Cardiac fibroblast (primary cell): ENCODE measurements around the gene CAMSAP2.

ENCODE experiments used
- DNase-seq, 2 donors: peaks; one replicate each; pipeline versions ENCODE4 v3.0.0 to v3.0.0-alpha.2; 2010; ENCODE audit warnings: low read depth in 2 of 2
- H3K4me3 ChIP-seq, 2 donors: replicated peaks in 1 of 2; 1 replicate in 1 of 2; 2 replicates in 1 of 2; pipeline ENCODE4 v1.5.1; 2011; ENCODE audit warnings: low read depth in 2 of 2, low read length in 2 of 2, mild to moderate bottlenecking in 2 of 2, moderate library complexity in 1 of 2
- TF ChIP-seq, protein P1 (sequence below): IDR thresholded peaks from one replicate; pipeline ENCODE4 v1.5.1; 2011; ENCODE audit warnings: low read depth, mild to moderate bottlenecking, low read length, inconsistent platforms

Gene CAMSAP2

DNA sequence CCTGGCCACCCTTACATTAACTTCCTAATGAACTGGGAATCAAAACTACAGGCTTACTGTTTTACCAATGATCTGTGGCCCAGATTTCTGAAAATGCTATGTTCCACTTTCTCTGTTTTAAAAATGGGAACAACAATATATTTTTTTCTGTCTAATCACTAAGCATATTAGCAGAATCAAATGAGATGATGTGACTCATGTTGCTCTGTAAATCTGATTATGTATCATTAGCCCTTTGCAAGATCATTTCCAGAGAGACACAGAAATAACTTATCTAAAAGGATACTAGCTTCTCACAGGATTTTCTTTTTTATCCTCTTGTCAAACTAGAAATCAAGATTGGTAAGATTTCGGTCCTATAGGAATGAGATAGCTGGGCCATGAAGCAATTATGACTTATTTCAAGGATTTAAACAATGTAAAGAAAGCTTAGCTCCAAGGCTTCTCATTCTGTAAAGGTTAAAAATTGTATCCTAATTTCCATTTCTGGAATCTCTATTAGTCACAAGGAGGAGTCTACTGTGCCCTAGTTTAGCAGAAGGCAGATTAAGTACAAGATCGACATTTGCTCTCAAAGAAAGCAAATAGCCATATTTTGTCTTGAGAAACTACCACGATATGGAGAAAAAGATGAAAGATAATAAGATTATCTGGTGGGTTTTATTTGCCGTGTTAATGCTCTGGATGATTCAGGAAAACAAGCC, 32.4 kb upstream of the CAMSAP2 start:
- H3K4me3 ChIP-seq: no peak overlapping the region
- TF ChIP-seq, protein P1, sequence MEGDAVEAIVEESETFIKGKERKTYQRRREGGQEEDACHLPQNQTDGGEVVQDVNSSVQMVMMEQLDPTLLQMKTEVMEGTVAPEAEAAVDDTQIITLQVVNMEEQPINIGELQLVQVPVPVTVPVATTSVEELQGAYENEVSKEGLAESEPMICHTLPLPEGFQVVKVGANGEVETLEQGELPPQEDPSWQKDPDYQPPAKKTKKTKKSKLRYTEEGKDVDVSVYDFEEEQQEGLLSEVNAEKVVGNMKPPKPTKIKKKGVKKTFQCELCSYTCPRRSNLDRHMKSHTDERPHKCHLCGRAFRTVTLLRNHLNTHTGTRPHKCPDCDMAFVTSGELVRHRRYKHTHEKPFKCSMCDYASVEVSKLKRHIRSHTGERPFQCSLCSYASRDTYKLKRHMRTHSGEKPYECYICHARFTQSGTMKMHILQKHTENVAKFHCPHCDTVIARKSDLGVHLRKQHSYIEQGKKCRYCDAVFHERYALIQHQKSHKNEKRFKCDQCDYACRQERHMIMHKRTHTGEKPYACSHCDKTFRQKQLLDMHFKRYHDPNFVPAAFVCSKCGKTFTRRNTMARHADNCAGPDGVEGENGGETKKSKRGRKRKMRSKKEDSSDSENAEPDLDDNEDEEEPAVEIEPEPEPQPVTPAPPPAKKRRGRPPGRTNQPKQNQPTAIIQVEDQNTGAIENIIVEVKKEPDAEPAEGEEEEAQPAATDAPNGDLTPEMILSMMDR: no peak
- DNase-seq: no peak

DNA sequence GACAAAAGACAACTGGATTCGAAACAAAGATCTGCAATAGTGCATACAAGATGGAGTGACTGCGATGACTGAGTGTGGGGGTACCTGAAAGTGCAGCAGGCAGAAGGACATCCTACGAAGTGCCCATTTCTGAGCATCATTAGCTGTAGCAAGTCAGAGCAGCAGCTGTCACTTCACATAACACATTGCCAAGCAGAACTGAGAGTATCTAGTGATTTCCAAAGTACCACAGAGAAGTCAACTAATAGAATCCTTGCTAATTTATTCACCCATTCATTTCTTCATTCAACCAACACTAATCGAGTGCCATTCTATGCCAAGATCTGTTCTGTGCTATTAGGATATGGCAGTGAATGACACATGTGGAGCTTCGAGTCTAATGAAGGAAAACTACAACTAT, 31.6 kb upstream of the CAMSAP2 start:
- DNase-seq: no peak
- TF ChIP-seq, protein P1: no peak

DNA sequence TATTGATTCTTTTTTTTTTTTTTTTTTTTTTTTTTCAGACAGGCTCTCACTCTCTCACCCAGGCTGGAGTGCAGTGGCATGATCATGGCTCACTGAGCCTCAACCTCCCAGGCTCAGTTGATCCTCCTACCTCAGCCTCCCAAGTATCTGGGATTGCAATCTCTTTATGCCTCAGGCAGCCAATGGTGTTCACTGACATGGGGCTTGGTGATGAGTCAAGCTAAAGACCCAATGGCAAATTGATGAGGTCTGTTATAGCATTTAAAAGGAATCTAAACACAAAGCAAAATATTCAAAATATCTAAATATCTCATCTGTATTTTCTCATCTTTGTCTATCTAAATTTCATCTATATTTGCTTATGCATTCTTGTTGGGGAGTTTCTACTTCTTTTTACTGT, 30.5 kb upstream of the CAMSAP2 start:
- no peak for DNase-seq
- H3K4me3 ChIP-seq: no peak overlapping the region
- TF ChIP-seq, protein P1: no peak

More for the DNA sequence above, 31.6 kb upstream of the CAMSAP2 start:
- H3K4me3 ChIP-seq: no peak overlapping the region

DNA sequence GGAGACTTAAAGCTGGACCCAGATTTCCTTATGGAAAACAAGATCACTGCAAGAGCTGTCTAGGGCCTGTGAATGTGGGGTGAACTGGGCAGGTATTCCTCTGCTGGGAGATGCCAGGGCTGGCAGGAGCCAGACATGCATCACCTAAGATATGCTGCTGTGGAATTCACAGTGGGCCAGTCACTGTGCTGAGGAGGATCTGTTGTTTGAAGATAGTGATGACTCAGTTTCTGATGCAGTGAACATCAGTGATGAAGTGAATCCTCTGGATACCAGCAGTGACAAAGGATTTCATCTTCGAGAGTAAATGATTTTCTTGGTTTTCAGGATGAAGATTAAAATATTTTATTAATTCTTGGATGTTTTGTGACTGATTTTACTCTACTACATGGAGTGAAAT, 29.9 kb upstream of the CAMSAP2 start:
- DNase-seq: peak in 1 of 2 donors; percentile 16
- H3K4me3 ChIP-seq: no peak overlapping the region
- TF ChIP-seq, protein P1: no peak

DNA sequence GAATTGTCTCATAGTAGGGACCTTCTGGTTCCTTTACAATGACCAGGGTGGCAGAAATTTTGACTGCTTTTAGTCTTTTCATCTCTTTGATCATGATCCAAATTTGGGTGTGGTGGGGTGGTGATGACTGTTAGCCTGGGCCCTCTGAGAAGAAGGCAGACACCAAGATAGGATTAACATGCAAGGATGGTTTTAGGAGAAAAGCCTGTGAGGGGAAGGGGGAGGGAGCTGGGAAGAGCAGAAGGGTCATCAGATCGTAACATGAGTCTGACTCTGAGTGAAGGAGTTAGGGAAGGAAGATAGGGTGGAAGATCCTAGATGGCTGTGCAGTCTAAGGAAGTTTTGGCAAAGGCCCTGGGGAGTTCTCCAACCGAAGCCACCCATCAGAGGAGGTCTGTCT, 28.5 kb upstream of the CAMSAP2 start:
- TF ChIP-seq, protein P1: no peak
- DNase-seq: no peak

DNA sequence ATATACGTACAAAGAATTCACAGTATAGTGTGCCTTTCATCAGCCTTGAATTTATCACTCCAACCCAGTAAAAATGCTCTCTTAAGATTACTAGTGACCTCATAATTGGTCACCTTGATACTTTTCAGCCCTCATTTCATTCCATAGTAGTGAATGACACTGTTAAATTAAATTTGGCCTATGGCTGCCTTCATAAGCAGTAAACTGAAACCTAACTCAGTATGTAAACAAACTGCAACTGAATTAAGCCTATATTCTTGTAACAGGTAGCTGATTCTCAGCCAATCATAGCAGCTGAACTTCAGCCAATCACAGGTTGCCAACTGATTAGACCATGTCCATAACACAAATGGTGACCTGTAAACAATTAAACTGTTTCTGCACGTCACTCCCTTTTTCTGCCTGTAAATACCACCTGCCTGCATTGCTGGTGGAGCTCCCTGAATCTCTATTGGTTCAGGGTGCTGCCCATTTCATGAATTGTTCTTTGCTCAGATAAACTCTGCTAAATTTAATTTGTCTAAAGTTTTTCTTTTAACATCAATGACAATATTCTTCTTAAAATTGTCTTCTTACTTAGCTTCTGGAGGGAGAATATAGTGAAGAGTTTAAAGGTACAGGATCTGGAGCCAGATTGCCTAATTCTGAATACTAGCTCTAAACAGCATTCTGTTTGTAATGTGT, 24.0 kb upstream of the CAMSAP2 start:
- H3K4me3 ChIP-seq: no peak overlapping the region
- TF ChIP-seq, protein P1: no peak
- DNase-seq: no peak

More for the DNA sequence above, 28.5 kb upstream of the CAMSAP2 start:
- H3K4me3 ChIP-seq: no peak overlapping the region
